ENCODE data around the gene SERPINB10. TPM values are rescaled to one million over a fixed set of nuclear protein-coding genes. Genes with fewer than 3 reads are reported as not detected.

Gene SERPINB10
- total RNA-seq, 1 experiment from 2014 or later, result not detected

GRCh38 chr18:63858456-63858855 lies 49.3 kb upstream of the SERPINB10 start:
- ATAC-seq (no peak), DNase-seq (ENCODE audit: low spot score) (no peak)
- Mint-ChIP-seq H3K36me3 (no peaks in the 10 kb centered on the region), H3K27ac (no peak overlapping the region), H3K27me3 (ENCODE audit: low read depth) (no peaks in the 10 kb centered on the region), H3K4me1 (no peaks in the 10 kb centered on the region), H3K4me3 (no peak overlapping the region), H3K9me3 (peaks cover 4% of the 10 kb centered on the region; the same call in 1 of the 2 replicates)
- POLR2A ChIA-PET, result interaction anchor here (0.5 kb wide), 1 partner anchor 1065 kb away, joined by 4 read pairs; no protein-coding TSS in a partner anchor
- TF ChIP-seq ZNF281 (CRISPR knock-in tag; IDR thresholded peaks at IDR 0.05) (no peak), NFYB (CRISPR knock-in tag; conservative IDR thresholded peaks at IDR 0.05; ENCODE audit: low read depth) (no peak), FOXP4 (CRISPR knock-in tag; IDR thresholded peaks at IDR 0.05) (no peak), MAX (CRISPR knock-in tag; IDR thresholded peaks at IDR 0.05) (no peak), ETV6 (CRISPR knock-in tag; IDR thresholded peaks at IDR 0.05) (no peak), GRHL2 (CRISPR knock-in tag; IDR thresholded peaks at IDR 0.05; ENCODE audit: insufficient replicate concordance, severe bottlenecking) (no peak)
- CTCF ChIA-PET, result interaction anchor here (2.0 kb wide), 1 partner anchor 78 kb away, joined by 8 read pairs; no protein-coding TSS in a partner anchor

DNA sequence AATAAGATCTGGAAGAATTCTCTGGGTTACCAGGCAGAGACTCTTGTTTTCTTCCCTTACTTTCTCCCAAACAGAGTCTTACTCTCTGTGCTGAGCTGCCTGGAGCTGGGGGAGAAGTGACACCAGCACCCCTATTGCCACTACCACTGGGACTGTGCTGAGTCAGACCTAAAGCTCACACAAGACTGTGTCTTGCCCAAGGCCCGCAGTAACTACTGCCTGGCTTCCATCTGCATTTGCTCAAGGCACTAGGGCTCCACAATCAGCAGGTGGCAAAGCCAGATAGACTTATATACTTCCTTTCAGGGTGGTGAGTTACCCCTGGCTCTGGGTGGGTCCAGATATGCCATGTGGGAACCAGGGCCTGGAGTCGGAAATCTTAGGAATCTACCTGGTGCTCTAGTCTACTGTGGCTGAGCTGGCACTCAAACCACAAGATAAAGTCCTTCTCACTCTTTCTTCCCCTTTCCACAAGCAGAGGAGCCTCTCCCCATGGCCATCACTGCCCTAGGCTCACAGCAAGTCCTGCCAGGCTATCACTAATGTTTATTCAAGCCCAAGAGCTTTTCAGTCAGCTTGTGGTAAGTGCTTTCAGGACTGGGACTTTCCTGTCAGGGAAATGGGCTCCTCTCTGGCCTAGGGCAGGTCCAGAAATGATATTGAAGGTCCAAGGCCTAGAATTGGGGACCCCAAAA lies 47.8 kb upstream of the SERPINB10 start:
- Mint-ChIP-seq H3K4me3 (no peak overlapping the region), H3K36me3 (no peaks in the 10 kb centered on the region), H3K9me3 (peaks cover 3% of the 10 kb centered on the region; the same call in 1 of the 2 replicates), H3K27me3 (ENCODE audit: low read depth) (no peaks in the 10 kb centered on the region), H3K4me1 (no peaks in the 10 kb centered on the region), H3K27ac (no peak overlapping the region)
- TF ChIP-seq MLX (CRISPR knock-in tag; IDR thresholded peaks at IDR 0.05), result no peak
- TF ChIP-seq, protein P1, sequence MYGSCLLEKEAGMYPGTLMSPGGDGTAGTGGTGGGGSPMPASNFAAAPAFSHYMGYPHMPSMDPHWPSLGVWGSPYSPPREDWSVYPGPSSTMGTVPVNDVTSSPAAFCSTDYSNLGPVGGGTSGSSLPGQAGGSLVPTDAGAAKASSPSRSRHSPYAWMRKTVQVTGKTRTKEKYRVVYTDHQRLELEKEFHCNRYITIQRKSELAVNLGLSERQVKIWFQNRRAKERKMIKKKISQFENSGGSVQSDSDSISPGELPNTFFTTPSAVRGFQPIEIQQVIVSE (CRISPR knock-in tag; IDR thresholded peaks at IDR 0.05; ENCODE audit: borderline replicate concordance), result no peak
- TF ChIP-seq, protein P2, sequence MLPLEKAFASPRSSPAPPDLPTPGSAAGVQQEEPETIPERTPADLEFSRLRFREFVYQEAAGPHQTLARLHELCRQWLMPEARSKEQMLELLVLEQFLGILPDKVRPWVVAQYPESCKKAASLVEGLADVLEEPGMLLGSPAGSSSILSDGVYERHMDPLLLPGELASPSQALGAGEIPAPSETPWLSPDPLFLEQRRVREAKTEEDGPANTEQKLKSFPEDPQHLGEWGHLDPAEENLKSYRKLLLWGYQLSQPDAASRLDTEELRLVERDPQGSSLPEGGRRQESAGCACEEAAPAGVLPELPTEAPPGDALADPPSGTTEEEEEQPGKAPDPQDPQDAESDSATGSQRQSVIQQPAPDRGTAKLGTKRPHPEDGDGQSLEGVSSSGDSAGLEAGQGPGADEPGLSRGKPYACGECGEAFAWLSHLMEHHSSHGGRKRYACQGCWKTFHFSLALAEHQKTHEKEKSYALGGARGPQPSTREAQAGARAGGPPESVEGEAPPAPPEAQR (CRISPR knock-in tag; IDR thresholded peaks at IDR 0.05), result no peak
- ChIA-PET POLR2A (no interaction called here), CTCF (interaction anchor here (0.6 to 2.0 kb wide), 2 partner anchors 77 to 135 kb away, joined by 3 to 8 read pairs; no protein-coding TSS in a partner anchor)
- DNase-seq (ENCODE audit: low spot score) (no peak), ATAC-seq (no peak)

- DNase-seq (ENCODE audit: low spot score) (no peak), ATAC-seq (no peak)
- Mint-ChIP-seq H3K27me3 (ENCODE audit: low read depth) (no peaks in the 10 kb centered on the region), H3K4me3 (no peak overlapping the region), H3K36me3 (no peaks in the 10 kb centered on the region), H3K4me1 (no peaks in the 10 kb centered on the region), H3K27ac (no peak overlapping the region), H3K9me3 (no peaks in the 10 kb centered on the region)
- POLR2A ChIA-PET, result no interaction called here
- TF ChIP-seq ZNF423 (CRISPR knock-in tag; IDR thresholded peaks at IDR 0.05), result no peak
- no peak for TF ChIP-seq SOX15 (CRISPR knock-in tag; IDR thresholded peaks at IDR 0.05)
- CTCF ChIA-PET, result interaction anchor here (0.6 to 2.0 kb wide), 2 partner anchors 76 to 134 kb away, joined by 3 to 8 read pairs; no protein-coding TSS in a partner anchor
Measured at GRCh38 chr18:63860531-63860930, 47.2 kb upstream of the SERPINB10 start.
